GM19468 (cell line): ENCODE results near the gene PAM.
"Not testable (repeated sequence)": the region's sequence is repeated elsewhere in the genome, so short reads cannot be mapped to it uniquely, and the experiment has no call there.

Experiments used
- ATAC-seq: cut with Tn5 transposase; IDR thresholded peaks from one replicate; pipeline ENCODE4 v1.9.1; 2021; ENCODE audit warnings: mild to moderate bottlenecking, moderate library complexity, moderate number of reproducible peaks; ENCODE audit not compliant: unreplicated experiment; ENCODE audit errors: extremely low read depth

Gene PAM

DNA sequence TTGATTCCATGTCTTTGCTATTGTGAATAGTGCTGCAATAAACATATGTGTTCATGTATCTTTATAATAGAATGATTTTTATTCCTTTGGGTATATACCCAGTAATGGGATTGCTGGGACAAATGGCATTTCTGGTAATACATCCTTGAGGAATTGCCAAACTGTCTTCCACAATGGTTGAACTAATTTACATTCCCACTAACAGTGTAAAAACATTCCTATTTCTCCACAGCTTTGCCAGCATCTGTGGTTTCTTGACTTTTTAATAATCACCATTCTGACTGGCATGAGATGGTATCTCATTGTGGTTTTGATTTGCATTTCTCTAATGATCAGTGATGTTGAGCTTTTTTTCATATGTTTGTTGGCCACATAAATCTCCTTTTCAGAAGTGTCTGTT is 20.7 kb downstream of the PAM start:
- ATAC-seq = not testable (repeated sequence)

GRCh38 chr5:102777099-102777498 is 22.0 kb downstream of the PAM start:
- no peak for ATAC-seq

DNA sequence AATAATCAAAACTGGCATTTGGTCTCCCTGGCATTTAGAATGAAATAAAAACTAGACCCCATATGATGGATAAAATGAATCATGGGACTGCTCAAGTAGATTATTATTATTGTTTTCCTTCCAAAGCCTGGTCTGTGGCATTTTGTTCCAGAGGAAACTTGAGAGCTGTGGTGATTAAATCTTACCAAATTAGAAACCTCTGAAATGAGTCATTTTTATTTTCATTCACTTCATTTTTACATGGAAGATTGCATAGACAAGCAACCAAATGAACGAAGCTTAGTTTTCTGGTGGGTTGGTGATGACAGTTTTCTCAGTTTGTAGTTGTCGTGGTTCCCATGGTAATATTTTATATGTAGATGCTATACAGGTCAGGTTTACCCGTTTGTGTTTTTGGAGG is 23.4 kb downstream of the PAM start:
- no peak for ATAC-seq

- ATAC-seq = no peak
These were observed 26.3 kb downstream of the PAM start for GRCh38 chr5:102781359-102781758.

GRCh38 chr5:102781786-102782185 is 26.7 kb downstream of the PAM start:
- no peak for ATAC-seq

DNA sequence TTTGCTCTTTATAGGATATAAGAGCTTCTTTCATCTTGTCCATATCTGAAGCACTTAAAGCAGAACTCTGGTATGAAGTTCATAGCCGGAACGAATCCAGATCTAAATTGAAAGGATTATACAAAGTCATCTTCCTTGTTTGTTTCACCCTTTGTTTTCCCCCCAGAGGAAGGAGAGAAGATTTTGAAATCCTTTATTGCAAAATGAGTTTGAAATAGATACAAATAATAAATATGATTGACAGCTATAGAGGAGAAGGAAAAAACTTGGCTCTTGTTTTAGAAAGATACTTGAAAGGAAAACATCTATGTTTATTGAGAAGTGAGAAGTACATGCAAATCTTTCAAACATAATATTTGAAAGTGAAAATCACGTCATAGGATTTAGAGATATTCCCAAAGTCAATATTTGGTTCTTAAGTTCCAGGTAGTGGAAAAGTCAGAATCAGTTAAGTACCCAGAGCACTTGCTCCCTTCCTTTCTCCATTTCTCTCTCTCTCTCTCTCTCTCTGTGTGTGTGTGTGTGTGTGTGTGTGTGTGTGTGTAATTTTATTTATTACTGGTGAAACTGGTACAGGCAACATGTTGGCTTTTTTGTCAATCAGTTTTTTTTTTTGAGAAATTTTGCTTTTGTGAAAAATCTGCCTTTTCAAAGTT is 27.2 kb downstream of the PAM start:
- no peak for ATAC-seq

GRCh38 chr5:102787134-102787533 is 32.0 kb downstream of the PAM start:
- no peak for ATAC-seq

- no peak for ATAC-seq
These were observed 33.7 kb downstream of the PAM start for GRCh38 chr5:102788788-102789187.

DNA sequence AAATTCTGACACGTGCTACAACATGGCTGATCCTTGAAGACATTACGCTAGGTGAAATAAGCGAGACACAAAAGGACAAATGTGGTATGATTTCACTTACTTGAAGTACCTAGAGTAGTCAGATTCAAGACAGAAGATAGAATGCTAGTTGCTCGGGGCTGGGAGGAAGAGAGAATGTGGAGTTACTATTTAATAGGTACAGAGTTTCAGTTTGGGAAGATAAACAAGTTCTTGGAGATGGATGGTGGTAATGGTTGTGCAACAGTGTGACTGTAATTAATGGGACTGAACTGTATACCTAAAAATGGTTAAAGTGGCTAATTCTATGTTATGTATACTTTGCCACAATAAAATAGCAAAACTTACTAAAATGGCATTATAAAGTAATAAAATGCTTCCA is 34.4 kb downstream of the PAM start:
- ATAC-seq = no peak

GRCh38 chr5:102790748-102791147 is 35.6 kb downstream of the PAM start:
- no peak for ATAC-seq

DNA sequence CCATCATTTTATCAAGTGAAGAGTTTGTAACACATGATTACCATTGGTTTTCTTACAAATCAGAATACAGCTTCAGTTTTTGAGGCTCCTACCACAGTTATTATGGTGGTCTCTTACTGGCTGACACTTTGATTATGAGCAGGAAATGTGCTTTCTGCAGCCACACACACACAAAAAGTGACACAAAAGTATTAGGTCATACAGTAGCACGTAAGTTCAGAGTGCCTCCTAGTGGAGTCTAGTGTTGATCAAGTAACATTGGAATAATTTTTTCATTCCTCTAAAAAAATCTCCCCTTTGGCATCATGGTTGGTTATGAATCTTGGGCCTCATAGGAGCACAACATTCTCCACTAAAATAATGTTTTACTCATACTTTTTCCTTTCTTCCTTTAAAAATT is 37.6 kb downstream of the PAM start:
- no peak for ATAC-seq

DNA sequence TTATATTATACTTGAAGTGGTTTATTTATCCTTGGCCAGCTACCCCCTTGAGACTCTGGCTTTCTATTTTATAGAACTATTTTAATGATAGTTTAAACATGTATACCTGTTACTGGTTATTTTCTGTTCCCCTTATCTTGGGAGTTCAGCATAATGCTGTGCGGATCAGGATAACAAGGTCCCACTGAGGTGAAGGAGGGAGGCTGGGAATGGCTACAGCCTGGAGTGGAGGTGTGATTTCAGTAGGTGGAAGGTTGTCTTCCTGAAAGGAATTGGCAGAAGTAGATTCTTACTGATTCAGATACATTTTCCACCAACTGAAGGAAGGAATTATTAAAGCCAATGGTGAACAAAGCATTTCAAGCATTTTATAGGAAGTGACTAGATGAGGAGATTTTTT is 38.9 kb downstream of the PAM start:
- no peak for ATAC-seq

DNA sequence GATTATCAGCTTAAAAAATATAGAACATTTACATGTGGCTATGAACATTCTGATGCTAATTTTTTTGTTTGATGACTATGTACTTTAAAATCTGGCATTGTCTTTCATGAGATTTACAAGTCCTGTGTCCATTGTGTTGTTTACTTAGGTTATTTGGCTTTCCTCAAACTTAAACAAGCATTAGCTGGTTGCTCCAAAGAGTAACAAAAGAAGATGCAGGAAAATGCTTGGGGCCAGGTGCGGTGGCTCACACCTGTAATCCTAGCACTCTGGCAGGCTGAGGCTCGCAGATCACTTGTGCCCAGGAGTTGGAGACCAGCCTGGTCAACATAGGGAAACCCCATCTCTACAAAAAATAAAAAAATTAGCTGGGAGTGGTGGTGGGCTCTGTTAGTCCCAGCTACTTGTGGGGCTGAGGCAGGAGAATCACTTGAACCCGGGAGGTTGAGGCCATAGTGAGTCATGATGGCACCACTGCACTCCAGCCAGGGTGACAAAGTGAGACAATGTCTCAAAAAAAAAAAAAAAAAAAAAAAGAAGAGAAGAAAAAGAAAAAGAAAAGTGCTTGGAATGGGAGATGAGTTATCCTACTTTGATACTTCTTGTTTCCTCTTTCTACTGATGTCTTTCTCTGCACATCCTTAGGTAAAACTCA is 39.7 kb downstream of the PAM start:
- ATAC-seq = no peak

DNA sequence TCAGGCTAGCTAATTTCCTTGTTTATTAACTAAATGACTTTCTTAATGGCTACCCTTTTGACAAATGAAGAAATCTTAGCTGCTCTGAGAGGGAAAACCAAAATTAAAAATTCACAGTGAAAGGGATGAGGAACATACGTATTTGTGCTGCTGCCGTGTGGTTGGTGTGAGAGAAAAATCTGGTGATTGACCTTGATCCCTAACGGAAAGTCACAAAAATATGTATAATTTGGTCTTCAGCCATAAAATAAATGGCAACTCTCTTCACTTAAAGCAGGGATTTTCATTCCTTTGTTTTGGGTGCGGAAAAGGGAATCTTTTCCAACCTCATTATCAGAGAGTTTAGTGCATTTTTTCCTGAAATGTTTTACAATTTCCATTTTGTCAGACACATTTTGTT is 40.4 kb downstream of the PAM start:
- ATAC-seq = no peak

- ATAC-seq = no peak
These were observed 40.9 kb downstream of the PAM start for GRCh38 chr5:102796009-102796408.

GRCh38 chr5:102796498-102796897 is 41.4 kb downstream of the PAM start:
- ATAC-seq = no peak

DNA sequence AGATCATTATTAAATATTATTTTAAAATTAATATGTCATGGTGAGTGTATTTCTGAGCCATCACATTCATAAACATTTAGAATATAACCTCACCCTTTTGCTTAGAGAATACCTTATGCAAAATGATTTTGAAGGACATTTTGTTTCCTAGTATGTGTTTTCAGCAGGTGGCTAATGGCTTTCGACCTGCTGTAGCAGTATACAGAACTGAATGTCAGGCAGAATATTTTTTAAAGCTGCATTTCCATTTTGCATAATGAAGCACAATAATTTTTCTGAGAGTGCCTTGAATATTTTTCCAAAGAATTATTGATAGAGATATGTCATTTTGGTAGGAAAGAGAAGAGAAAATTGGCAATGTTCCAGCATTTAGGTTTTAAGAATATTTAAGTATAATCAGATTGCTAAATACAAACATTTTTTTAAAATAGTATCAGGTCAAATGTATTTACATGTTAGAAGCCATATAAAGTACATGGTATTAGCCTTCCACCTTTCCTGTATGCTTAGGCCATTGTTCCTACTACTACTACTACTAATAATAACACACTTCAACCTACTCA is 42.3 kb downstream of the PAM start:
- ATAC-seq = no peak

- no peak for ATAC-seq
These were observed 43.1 kb downstream of the PAM start for GRCh38 chr5:102798104-102798785.

GRCh38 chr5:102799017-102799416 is 43.9 kb downstream of the PAM start:
- no peak for ATAC-seq

DNA sequence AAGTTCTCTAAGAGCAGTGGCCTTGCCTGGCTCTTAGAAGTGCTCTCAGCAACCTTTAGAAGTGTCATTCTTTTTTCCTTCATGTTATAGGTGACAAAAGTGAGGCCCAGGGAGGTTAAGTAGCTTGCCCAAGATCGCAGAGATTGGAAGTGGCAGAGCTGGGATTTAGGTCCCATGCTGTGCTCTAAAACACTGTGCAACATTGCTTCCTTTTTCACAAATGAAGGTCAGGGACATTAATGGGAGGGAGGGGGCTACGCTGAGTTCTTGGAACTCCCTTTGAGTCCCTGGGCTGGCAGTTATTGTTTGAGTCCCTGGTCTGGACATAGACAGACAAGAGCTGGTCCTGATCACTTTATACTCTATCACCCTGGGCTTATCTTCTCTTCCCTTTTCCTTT is 45.3 kb downstream of the PAM start:
- no peak for ATAC-seq

GRCh38 chr5:102801371-102801770 is 46.3 kb downstream of the PAM start:
- peak; percentile 42 for ATAC-seq
